ENCODE measurements around the gene GALNTL6. TPM values are rescaled to one million over a fixed set of nuclear protein-coding genes. Genes with fewer than 3 reads are reported as not detected.

GALNTL6 gene
- total and polyA plus RNA-seq, 2 donors (not counting 1 experiment from before 2014, with no cell fraction given) = 0.99 to 1.1 TPM

GRCh38 chr4:172813359-172813923, 1000.2 kb downstream of the GALNTL6 start:
- no peak overlapping the region for H3K27ac ChIP-seq (ENCODE audit: low read length in 2 of 2)
- no peak overlapping the region for H3K9ac ChIP-seq (ENCODE audit: low read length)
- ChIA-PET POLR2A (no interaction called here), CTCF (no interaction called here)
- no peak for ATAC-seq (ENCODE audit: low read depth)
- H3K4me1 ChIP-seq (ENCODE audit: control insufficient read depth in 2 of 2, insufficient read depth in 2 of 2, low read length in 2 of 2) = no peaks in the 10 kb centered on the region
- 0% methylated on average over 2 of the region's 11 CpGs for WGBS (ENCODE audit: insufficient coverage)
- H3K9me3 ChIP-seq (ENCODE audit: control extremely low read depth in 1 of 3, control insufficient read depth in 2 of 3, insufficient read depth in 1 of 3, low read length in 2 of 3) = no peaks in the 10 kb centered on the region
- no peaks in the 10 kb centered on the region for H3K79me2 ChIP-seq (ENCODE audit: control insufficient read depth, insufficient read depth, low read length)
- no peaks in the 10 kb centered on the region for H3K36me3 ChIP-seq (replicated peaks in 1 of 2; ENCODE audit: control extremely low read depth in 1 of 2, control insufficient read depth in 1 of 2, extremely low read depth in 1 of 2, insufficient read depth in 2 of 2, low read length in 1 of 2)
- TF ChIP-seq CTCF (IDR thresholded peaks at IDR 0.05) (no peak), EZH2 (IDR thresholded peaks at IDR 0.05; ENCODE audit: borderline replicate concordance, insufficient read depth, low read depth, low read length, poor library complexity, severe bottlenecking) (no peak)
- Mint-ChIP-seq H3K27me3 (no peaks in the 10 kb centered on the region), H3K9me3 (ENCODE audit: insufficient read depth) (no peaks in the 10 kb centered on the region), H3K4me3 (no peak overlapping the region), H3K27ac (no peak overlapping the region), H3K4me1 (no peaks in the 10 kb centered on the region)
- no peaks in the 10 kb centered on the region for H4K20me1 ChIP-seq (ENCODE audit: control insufficient read depth, insufficient read depth, low read length, poor library complexity, severe bottlenecking)
- DNase-seq = no peak
- no peaks in the 10 kb centered on the region for H3K27me3 ChIP-seq (replicated peaks in 1 of 4; ENCODE audit: control extremely low read depth in 1 of 4, control insufficient read depth in 3 of 4, insufficient read depth in 4 of 4, low read length in 3 of 4)
- intact Hi-C loops (cut with micrococcal nuclease) = no loop called here
- no peak overlapping the region for H3K4me3 ChIP-seq (ENCODE audit: control extremely low read depth in 1 of 5, extremely low read depth in 1 of 5, insufficient read depth in 1 of 5, low read depth in 2 of 5, low read length in 4 of 5)
- H2AFZ ChIP-seq (ENCODE audit: insufficient read depth, low read depth, low read length, poor library complexity, severe bottlenecking) = no peak overlapping the region
- no peak overlapping the region for H3K4me2 ChIP-seq (replicated peaks; ENCODE audit: low read depth, low read length, poor library complexity, severe bottlenecking)

GRCh38 chr4:172815499-172816164, 1002.4 kb downstream of the GALNTL6 start:
- POLR2A ChIA-PET = no interaction called here
- H3K4me3 ChIP-seq (ENCODE audit: control extremely low read depth in 1 of 5, extremely low read depth in 1 of 5, insufficient read depth in 1 of 5, low read depth in 2 of 5, low read length in 4 of 5) = no peak overlapping the region

More at GRCh38 chr4:172815499-172816164, 1002.4 kb downstream of the GALNTL6 start:
- Histone ChIP-seq H3K4me1 (ENCODE audit: control insufficient read depth in 2 of 2, insufficient read depth in 2 of 2, low read length in 2 of 2) (no peaks in the 10 kb centered on the region), H3K27ac (ENCODE audit: low read length in 2 of 2) (no peak overlapping the region), H3K79me2 (ENCODE audit: control insufficient read depth, insufficient read depth, low read length) (no peaks in the 10 kb centered on the region), H3K9me3 (ENCODE audit: control extremely low read depth in 1 of 3, control insufficient read depth in 2 of 3, insufficient read depth in 1 of 3, low read length in 2 of 3) (no peaks in the 10 kb centered on the region), H3K27me3 (replicated peaks in 1 of 4; ENCODE audit: control extremely low read depth in 1 of 4, control insufficient read depth in 3 of 4, insufficient read depth in 4 of 4, low read length in 3 of 4) (no peaks in the 10 kb centered on the region), H4K20me1 (ENCODE audit: control insufficient read depth, insufficient read depth, low read length, poor library complexity, severe bottlenecking) (no peaks in the 10 kb centered on the region), H2AFZ (ENCODE audit: insufficient read depth, low read depth, low read length, poor library complexity, severe bottlenecking) (no peak overlapping the region), H3K36me3 (replicated peaks in 1 of 2; ENCODE audit: control extremely low read depth in 1 of 2, control insufficient read depth in 1 of 2, extremely low read depth in 1 of 2, insufficient read depth in 2 of 2, low read length in 1 of 2) (no peaks in the 10 kb centered on the region), H3K4me2 (replicated peaks; ENCODE audit: low read depth, low read length, poor library complexity, severe bottlenecking) (no peak overlapping the region), H3K9ac (ENCODE audit: low read length) (no peak overlapping the region)
- WGBS (ENCODE audit: insufficient coverage) = 63% methylated on average over 1 of the region's 8 CpGs
- H3K9me3 Mint-ChIP-seq (ENCODE audit: insufficient read depth) = no peaks in the 10 kb centered on the region
- DNase-seq (no peak), ATAC-seq (ENCODE audit: low read depth) (no peak)
- H3K27ac Mint-ChIP-seq = no peak overlapping the region
- intact Hi-C loops (cut with micrococcal nuclease) = no loop called here
- CTCF ChIA-PET = no interaction called here
- H3K4me3 Mint-ChIP-seq = no peak overlapping the region
- no peaks in the 10 kb centered on the region for H3K27me3 Mint-ChIP-seq
- no peaks in the 10 kb centered on the region for H3K4me1 Mint-ChIP-seq
- TF ChIP-seq EZH2 (IDR thresholded peaks at IDR 0.05; ENCODE audit: borderline replicate concordance, insufficient read depth, low read depth, low read length, poor library complexity, severe bottlenecking) (no peak), CTCF (IDR thresholded peaks at IDR 0.05) (no peak)
